DOHH2 (cell line): ENCODE results near the gene PSD4.

Source experiments
- H3F3A ChIP-seq: fragments of 200-600 bp; sonication (generic), shearing (Covaris generic); 2 replicates; pipeline ENCODE4 v1.6.0; 2016; ENCODE audit warnings: antibody characterized with exemption, mild to moderate bottlenecking; ENCODE audit not compliant: control insufficient read depth, insufficient read depth
- H3K27ac ChIP-seq: fragments of 200-600 bp; sonication (generic); 2 replicates; pipeline ENCODE4 v1.5.1; 2014; ENCODE audit warnings: low read depth, mild to moderate bottlenecking, low read length, moderate library complexity
- H3K27me3 ChIP-seq: fragments of 200-600 bp; sonication (generic); 2 replicates; pipeline ENCODE4 v1.6.1; 2014; ENCODE audit warnings: mild to moderate bottlenecking, low read length, mixed read lengths; ENCODE audit not compliant: control insufficient read depth
- H3K36me3 ChIP-seq: fragments of 200-600 bp; sonication (generic); 2 replicates; pipeline ENCODE4 v1.6.1; 2014; ENCODE audit warnings: mild to moderate bottlenecking, low read length, moderate library complexity, mixed read lengths; ENCODE audit not compliant: control insufficient read depth
- H3K4me1 ChIP-seq: fragments of 200-600 bp; sonication (generic); 2 replicates; pipeline ENCODE4 v1.6.1; 2014; ENCODE audit warnings: mild to moderate bottlenecking, low read length, mixed read lengths; ENCODE audit not compliant: control insufficient read depth
- H3K4me2 ChIP-seq: fragments of 200-600 bp; sonication (generic); 2 replicates; pipeline ENCODE4 v1.6.0; 2014; ENCODE audit warnings: mild to moderate bottlenecking, low read length, moderate library complexity
- H3K4me3 ChIP-seq: fragments of 200-600 bp; sonication (generic); 2 replicates; pipeline ENCODE4 v1.5.1; 2014; ENCODE audit warnings: mild to moderate bottlenecking, low read length, mixed read lengths
- H3K79me2 ChIP-seq: fragments of 200-600 bp; sonication (generic); 2 replicates; pipeline ENCODE4 v1.6.1; 2014; ENCODE audit warnings: mild to moderate bottlenecking, low read length, mixed read lengths; ENCODE audit not compliant: control insufficient read depth
- H3K9me2 ChIP-seq: fragments of 200-600 bp; sonication (generic); replicated peaks from 2 replicates; pipeline ENCODE4 v1.6.1; 2014; ENCODE audit warnings: mild to moderate bottlenecking, low read length, mixed read lengths; ENCODE audit not compliant: control insufficient read depth
- H3K9me3 ChIP-seq: fragments of 200-600 bp; sonication (generic); 2 replicates; pipeline ENCODE4 v1.6.1; 2014; ENCODE audit warnings: antibody characterized with exemption, low read length, mixed read lengths; ENCODE audit not compliant: control insufficient read depth, insufficient read depth
- H4K20me1 ChIP-seq: fragments of 200-600 bp; sonication (generic); 2 replicates; pipeline ENCODE4 v1.6.0; 2014; ENCODE audit warnings: low read depth, mild to moderate bottlenecking, antibody characterized with exemption, low read length, moderate library complexity; ENCODE audit not compliant: control insufficient read depth, insufficient read depth
- EZH2phosphoT487 ChIP-seq: fragments of 200-600 bp; sonication (generic); IDR thresholded peaks from 2 replicates; pipeline ENCODE4 v1.6.1; 2017; ENCODE audit warnings: borderline replicate concordance, mild to moderate bottlenecking, antibody characterized with exemption, low read length, moderate library complexity, mixed read lengths
- TF ChIP-seq, protein P1 (sequence below): fragments of 200-600 bp; sonication (generic); IDR thresholded peaks from one replicate; pipeline ENCODE4 v1.5.1; 2014; ENCODE audit warnings: antibody characterized with exemption, mild to moderate bottlenecking, low read depth, low read length; ENCODE audit not compliant: poor library complexity, severe bottlenecking

The PSD4 gene

DNA sequence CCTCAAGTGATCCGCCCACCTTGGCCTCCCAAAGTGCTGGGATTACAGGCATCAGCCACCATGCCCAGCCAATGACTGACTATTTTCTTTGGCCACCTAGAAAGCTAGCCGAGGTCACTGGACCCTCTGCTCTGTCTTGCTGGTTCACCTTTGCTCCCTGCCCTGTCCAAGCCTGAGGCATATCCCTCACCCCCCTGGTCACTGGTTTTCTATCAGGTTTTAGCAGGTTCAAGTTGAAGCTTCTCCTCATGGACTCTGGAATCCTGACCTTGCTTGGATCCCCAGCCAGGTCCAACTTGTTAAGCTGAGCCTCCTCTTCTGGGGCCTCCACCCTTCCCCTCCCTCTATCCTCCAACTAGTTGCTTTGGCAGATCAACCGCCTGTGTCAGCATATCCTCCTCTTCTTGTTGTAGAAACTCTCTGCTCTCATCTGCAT, 71.5 kb downstream of the PSD4 start:
- H3K27me3 ChIP-seq = peaks cover 2% of the 10 kb centered on the region; the same call in 1 of the 2 replicates
- TF ChIP-seq, protein P1, sequence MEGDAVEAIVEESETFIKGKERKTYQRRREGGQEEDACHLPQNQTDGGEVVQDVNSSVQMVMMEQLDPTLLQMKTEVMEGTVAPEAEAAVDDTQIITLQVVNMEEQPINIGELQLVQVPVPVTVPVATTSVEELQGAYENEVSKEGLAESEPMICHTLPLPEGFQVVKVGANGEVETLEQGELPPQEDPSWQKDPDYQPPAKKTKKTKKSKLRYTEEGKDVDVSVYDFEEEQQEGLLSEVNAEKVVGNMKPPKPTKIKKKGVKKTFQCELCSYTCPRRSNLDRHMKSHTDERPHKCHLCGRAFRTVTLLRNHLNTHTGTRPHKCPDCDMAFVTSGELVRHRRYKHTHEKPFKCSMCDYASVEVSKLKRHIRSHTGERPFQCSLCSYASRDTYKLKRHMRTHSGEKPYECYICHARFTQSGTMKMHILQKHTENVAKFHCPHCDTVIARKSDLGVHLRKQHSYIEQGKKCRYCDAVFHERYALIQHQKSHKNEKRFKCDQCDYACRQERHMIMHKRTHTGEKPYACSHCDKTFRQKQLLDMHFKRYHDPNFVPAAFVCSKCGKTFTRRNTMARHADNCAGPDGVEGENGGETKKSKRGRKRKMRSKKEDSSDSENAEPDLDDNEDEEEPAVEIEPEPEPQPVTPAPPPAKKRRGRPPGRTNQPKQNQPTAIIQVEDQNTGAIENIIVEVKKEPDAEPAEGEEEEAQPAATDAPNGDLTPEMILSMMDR = no peak
- TF ChIP-seq EZH2phosphoT487 = no peak
- no peaks in the 10 kb centered on the region for H3K9me2 ChIP-seq

GRCh38 chr2:113246606-113247005, 72.8 kb downstream of the PSD4 start:
- Histone ChIP-seq H3K79me2 (no peaks in the 10 kb centered on the region), H3K4me3 (no peak overlapping the region), H3K36me3 (no peaks in the 10 kb centered on the region), H3K9me2 (no peaks in the 10 kb centered on the region), H3F3A (no peaks in the 10 kb centered on the region), H3K27me3 (no peaks in the 10 kb centered on the region), H3K27ac (no peak overlapping the region), H3K9me3 (no peaks in the 10 kb centered on the region), H3K4me2 (no peak overlapping the region), H3K4me1 (peaks cover 15% of the 10 kb centered on the region), H4K20me1 (no peaks in the 10 kb centered on the region)
- no peak for TF ChIP-seq EZH2phosphoT487
- TF ChIP-seq, protein P1 = no peak

More for the DNA sequence above, 71.5 kb downstream of the PSD4 start:
- no peak overlapping the region for H3K4me2 ChIP-seq
- no peaks in the 10 kb centered on the region for H3K36me3 ChIP-seq
- no peaks in the 10 kb centered on the region for H3K9me3 ChIP-seq
- H3K79me2 ChIP-seq = no peaks in the 10 kb centered on the region
- no peaks in the 10 kb centered on the region for H3F3A ChIP-seq
- no peak overlapping the region for H3K27ac ChIP-seq
- H4K20me1 ChIP-seq = no peaks in the 10 kb centered on the region
- no peak overlapping the region for H3K4me3 ChIP-seq
- H3K4me1 ChIP-seq = peaks cover 7% of the 10 kb centered on the region; the same call in 1 of the 2 replicates

DNA sequence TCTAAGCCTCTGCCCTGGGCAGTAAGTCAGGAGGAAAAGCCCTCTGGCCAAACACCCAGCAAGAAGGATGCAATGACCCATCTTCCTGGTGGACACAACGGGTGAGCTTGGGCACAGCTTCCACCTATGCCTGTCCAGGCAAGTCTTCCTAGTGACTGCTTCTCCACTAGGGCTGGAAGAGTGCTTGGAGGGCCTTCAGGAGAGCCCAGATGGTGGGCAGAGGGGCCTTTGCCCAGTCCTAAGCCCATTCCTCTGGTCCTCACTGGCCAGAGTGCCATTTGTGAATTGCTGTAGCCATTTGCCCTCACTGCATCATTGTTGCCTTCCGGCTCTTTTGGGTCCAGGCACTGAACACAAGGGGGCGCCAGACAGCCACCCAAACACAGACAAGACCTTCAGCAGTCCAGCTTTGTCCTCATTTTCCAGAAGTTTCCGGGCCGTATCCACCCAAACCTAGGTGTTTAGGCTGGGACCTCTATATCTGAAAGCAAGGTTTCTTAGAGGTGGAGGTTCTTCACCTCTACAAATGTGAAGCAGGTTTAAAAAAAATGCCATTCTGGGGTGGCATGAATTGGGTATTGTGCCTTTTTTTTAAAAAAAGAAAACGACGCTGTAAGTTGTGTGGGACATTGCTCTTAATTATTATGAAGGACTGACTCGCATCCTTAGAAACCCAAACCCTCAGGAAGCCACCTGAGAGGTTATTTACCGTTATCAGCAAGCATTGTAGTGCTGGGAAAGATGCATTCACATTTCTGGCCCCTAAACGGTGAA, 75.4 kb downstream of the PSD4 start:
- Histone ChIP-seq H3K4me2 (peak overlapping the region; percentile 10; the same call in 1 of the 2 replicates), H3K4me3 (no peak overlapping the region), H3F3A (no peaks in the 10 kb centered on the region), H3K4me1 (peaks cover 18% of the 10 kb centered on the region), H4K20me1 (no peaks in the 10 kb centered on the region), H3K9me3 (no peaks in the 10 kb centered on the region), H3K9me2 (no peaks in the 10 kb centered on the region), H3K27ac (no peak overlapping the region), H3K79me2 (no peaks in the 10 kb centered on the region), H3K27me3 (no peaks in the 10 kb centered on the region), H3K36me3 (no peaks in the 10 kb centered on the region)
- TF ChIP-seq, protein P1 = peak; percentile 99
- no peak for TF ChIP-seq EZH2phosphoT487
